Amniotic stem cell (primary cell): ENCODE measurements around the gene CTXN3.

ENCODE experiments used
- DNase-seq: peaks from one replicate; lab custom pipeline; 2025; lab: John Stamatoyannopoulos, UW

CTXN3 gene

GRCh38 chr5:127649018-127649439 is at the start of gene CTXN3:
Gene CTXN3 (plus strand): TSS chr5:127649082. CDS start chr5:127657522, 8,440 bp downstream.
- no peak for DNase-seq

GRCh38 chr5:127599320-127599719 is 49.6 kb upstream of the CTXN3 start:
- DNase-seq = no peak

GRCh38 chr5:127599847-127600246 is 49.0 kb upstream of the CTXN3 start:
- DNase-seq = no peak

- DNase-seq = no peak
Measured at GRCh38 chr5:127601111-127601510, 47.8 kb upstream of the CTXN3 start.

- no peak for DNase-seq
Measured at GRCh38 chr5:127601601-127602000, 47.3 kb upstream of the CTXN3 start.

GRCh38 chr5:127602481-127602880 is 46.4 kb upstream of the CTXN3 start:
- DNase-seq = no peak

GRCh38 chr5:127602896-127603844 is 45.7 kb upstream of the CTXN3 start:
- DNase-seq = no peak

GRCh38 chr5:127608077-127608660 is 40.7 kb upstream of the CTXN3 start:
- no peak for DNase-seq

GRCh38 chr5:127609011-127609410 is 39.9 kb upstream of the CTXN3 start:
- no peak for DNase-seq

GRCh38 chr5:127609957-127610356 is 38.9 kb upstream of the CTXN3 start:
- no peak for DNase-seq

- DNase-seq = no peak
Measured at GRCh38 chr5:127612441-127613141, 36.3 kb upstream of the CTXN3 start.

GRCh38 chr5:127615916-127616315 is 33.0 kb upstream of the CTXN3 start:
- DNase-seq = no peak

- DNase-seq = no peak
Measured at GRCh38 chr5:127619908-127620479, 28.9 kb upstream of the CTXN3 start.

GRCh38 chr5:127621601-127622325 is 27.1 kb upstream of the CTXN3 start:
- DNase-seq = no peak

- DNase-seq = no peak
Measured at GRCh38 chr5:127634007-127634406, 14.9 kb upstream of the CTXN3 start.

GRCh38 chr5:127639828-127640227 is 9.1 kb upstream of the CTXN3 start:
- no peak for DNase-seq

GRCh38 chr5:127642949-127643348 is 5.9 kb upstream of the CTXN3 start:
- no peak for DNase-seq

- DNase-seq = no peak
Measured at GRCh38 chr5:127643607-127644006, 5.3 kb upstream of the CTXN3 start.

- no peak for DNase-seq
Measured at GRCh38 chr5:127645300-127645726, 3.6 kb upstream of the CTXN3 start.

- DNase-seq = no peak
Measured at GRCh38 chr5:127647361-127647958, 1.4 kb upstream of the CTXN3 start.

- no peak for DNase-seq
Measured at GRCh38 chr5:127650022-127650421, 1.1 kb downstream of the CTXN3 start.
